GM12878 (cell line): ENCODE measurements around the gene IL36A. TPM values are rescaled to one million over a fixed set of nuclear protein-coding genes. Genes with fewer than 3 reads are reported as not detected.

ENCODE experiments used
- ATAC-seq: fragments of 200-7000 bp; cut with Tn5 transposase; 3 replicates; pipeline ENCODE4 v1.9.1; 2020; ENCODE audit warnings: mild to moderate bottlenecking, moderate library complexity
- BruUV-seq: library from RNA; stranded (reverse); fragments of 400-500 nt; replicated peaks from 2 replicates; lab custom pipeline; 2021; lab: Mats Ljungman, UMichigan
- CTCF ChIA-PET: fragments of 300-600 bp; sonication (Branson Sonifier 250); formaldehyde crosslinking; extraction: SDS; loops from one replicate; lab custom pipeline; 2021; ENCODE audit warnings: inconsistent platforms; lab: Yijun Ruan, JAX
- POLR2A ChIA-PET: fragments of 350-600 bp; formaldehyde crosslinking; extraction: SDS; loops from one replicate; lab custom pipeline; 2021; ENCODE audit warnings: inconsistent platforms; lab: Charles Lee
- RAD21 ChIA-PET: fragments of 300-600 bp; sonication (Branson Sonifier 250); formaldehyde crosslinking; loops from one replicate; lab custom pipeline; 2023; ENCODE audit warnings: antibody characterized with exemption; ENCODE audit not compliant: unreplicated experiment; lab: Charles Lee
- SMC1A ChIA-PET: fragments of 300-600 bp; sonication (Branson Sonifier 250); formaldehyde crosslinking; loops from one replicate; lab custom pipeline; 2023; ENCODE audit not compliant: unreplicated experiment, uncharacterized antibody; lab: Charles Lee
- DNase-seq: peaks from one replicate; pipeline ENCODE4 v3.0.0-alpha.2; 2011; ENCODE audit warnings: low read depth, low spot score
- FAIRE-seq: peaks from 3 replicates; lab custom pipeline; 2011; peaks lifted over from hg19 to GRCh38; lab: Jason Lieb, UNC
- H2AFZ ChIP-seq: 2 replicates; pipeline ENCODE4 v1.6.0; 2011; ENCODE audit warnings: low read depth, low read length, control low read depth; ENCODE audit not compliant: control insufficient read depth
- H3K27ac ChIP-seq: 2 replicates; pipeline ENCODE4 v1.5.1; 2011; ENCODE audit warnings: control low read depth; ENCODE audit not compliant: control insufficient read depth, insufficient read depth
- H3K27me3 ChIP-seq, 2 experiments: replicated peaks in 1 of 2; 2 replicates each; pipeline versions ENCODE4 v1.6.0 to v1.6.1; 2011; ENCODE audit warnings: low read length in 1 of 2; ENCODE audit not compliant: control insufficient read depth in 2 of 2, insufficient read depth in 2 of 2
- H3K36me3 ChIP-seq, 2 experiments: 2 replicates each; pipeline ENCODE4 v1.5.1; 2011; ENCODE audit warnings: low read length in 1 of 2; ENCODE audit not compliant: control insufficient read depth in 2 of 2, insufficient read depth in 2 of 2
- H3K4me1 ChIP-seq: 2 replicates; pipeline ENCODE4 v1.6.1; 2011; ENCODE audit warnings: mild to moderate bottlenecking, low read length, moderate library complexity, mixed read lengths; ENCODE audit not compliant: control insufficient read depth, insufficient read depth
- H3K4me2 ChIP-seq: 2 replicates; pipeline ENCODE4 v1.6.0; 2011; ENCODE audit warnings: control low read depth; ENCODE audit not compliant: control insufficient read depth, insufficient read depth
- H3K4me3 ChIP-seq: fragments of 200-600 bp; sonication (generic); 2 replicates; pipeline ENCODE4 v1.5.1; 2016
- H3K79me2 ChIP-seq: 2 replicates; pipeline ENCODE4 v1.6.0; 2011; ENCODE audit warnings: low read length; ENCODE audit not compliant: control insufficient read depth, insufficient read depth
- H3K9ac ChIP-seq: 2 replicates; pipeline ENCODE4 v1.8.0; 2011; ENCODE audit warnings: low read length, control low read depth, mixed read lengths; ENCODE audit not compliant: control insufficient read depth, insufficient read depth
- H3K9me3 ChIP-seq: replicated peaks from 3 replicates; pipeline ENCODE4 v1.5.1; 2011; ENCODE audit warnings: mild to moderate bottlenecking, low read length; ENCODE audit not compliant: control insufficient read depth, insufficient read depth
- H4K20me1 ChIP-seq: 2 replicates; pipeline ENCODE4 v1.6.0; 2011; ENCODE audit not compliant: control insufficient read depth, insufficient read depth
- CEBPB ChIP-seq, 2 experiments: fragments of 150-350 bp in 1 of 2; IDR thresholded peaks; 2 replicates each; pipeline ENCODE4 v1.6.1; 2012 to 2014; ENCODE audit warnings: low read depth in 2 of 2, low read length in 2 of 2, borderline replicate concordance in 1 of 2, inconsistent platforms in 1 of 2
- CHD1 ChIP-seq: IDR thresholded peaks from 2 replicates; pipeline ENCODE4 v1.6.1; 2012; ENCODE audit warnings: low read depth, low read length, improper control_type of control experiment
- HDGF ChIP-seq: fragments of 450-650 bp; IDR thresholded peaks from 2 replicates; pipeline ENCODE4 v1.6.1; 2016; ENCODE audit warnings: antibody characterized with exemption
- IKZF2 ChIP-seq, 2 experiments: fragments of 450-650 bp; IDR thresholded peaks; 2 replicates each; pipeline ENCODE4 v1.6.1; 2017; ENCODE audit warnings: mild to moderate bottlenecking in 2 of 2, moderate library complexity in 2 of 2
- NFXL1 ChIP-seq: fragments of 450-650 bp; IDR thresholded peaks from 2 replicates; pipeline ENCODE4 v1.6.1; 2017; ENCODE audit warnings: antibody characterized with exemption, mild to moderate bottlenecking, borderline replicate concordance
- NFYB ChIP-seq: IDR thresholded peaks from 2 replicates; pipeline ENCODE4 v1.6.1; 2011; ENCODE audit warnings: low read depth, mild to moderate bottlenecking, low read length, improper control_type of control experiment, moderate library complexity; ENCODE audit not compliant: insufficient read depth
- NR2C2 ChIP-seq: IDR thresholded peaks from 2 replicates; pipeline ENCODE4 v1.6.1; 2011; ENCODE audit warnings: borderline replicate concordance, low read depth; ENCODE audit not compliant: control insufficient read depth, insufficient read length
- PAX5 ChIP-seq: IDR thresholded peaks from 2 replicates; pipeline ENCODE4 v1.6.1; 2011; ENCODE audit warnings: low read depth, low read length, borderline replicate concordance
- SMAD5 ChIP-seq: IDR thresholded peaks from 2 replicates; pipeline ENCODE4 v1.6.1; 2016; ENCODE audit warnings: antibody characterized with exemption, low read depth
- STAT3 ChIP-seq: IDR thresholded peaks from 2 replicates; pipeline ENCODE4 v1.6.1; 2011; ENCODE audit warnings: low read depth, low read length, improper control_type of control experiment
- TARDBP ChIP-seq: IDR thresholded peaks from 2 replicates; pipeline ENCODE4 v1.6.1; 2016; ENCODE audit warnings: borderline replicate concordance
- WGBS: methylation state at CpG from one replicate; pipeline ENCODE4 v1.1.6; 2016; ENCODE audit warnings: low lambda C conversion rate; ENCODE audit not compliant: insufficient replicate concordance, insufficient coverage; ENCODE audit errors: missing lambda C conversion rate; 5-methylcytosine and 5-hydroxymethylcytosine counted together
- in situ Hi-C: fragments of 300-500 bp; cut with MboI; formaldehyde crosslinking; loops from 9 replicates; pipeline ENCODE4 v1.14.3; 2018; ENCODE audit warnings: mixed read lengths
- intact Hi-C: fragments of 100-400 bp; cut with micrococcal nuclease; formaldehyde crosslinking; loops from one replicate; pipeline ENCODE4 v1.14.2; 2022; ENCODE audit not compliant: unreplicated experiment
- polyA plus RNA-seq, 11 experiments: library from polyadenylated mRNA; depleted of rRNA in 4 of 11; unstranded in 6 of 11; stranded (reverse) in 5 of 11; fragments of >200 nt; fragmentation: Nextera tagmentation in 4 of 11; fragmentation: Illumina TruSeq in 1 of 11; extraction: Ambion mirVana in 4 of 11; extraction: Trizol in 1 of 11; gene quantifications; 1 replicate in 1 of 11; 2 replicates in 10 of 11; pipeline versions ENCODE4 v1.2.1 to v1.2.3, GENCODE V29; 2011 to 2016; ENCODE audit warnings: inconsistent platforms in 2 of 11, missing spikeins in 2 of 11, low read depth in 1 of 11
- total RNA-seq, 4 experiments: library from RNA; depleted of rRNA in 3 of 4; stranded (reverse); fragments of >200 nt in 3 of 4; fragmentation: Illumina TruSeq in 1 of 4; extraction: Trizol in 1 of 4; gene quantifications; 2 replicates each; pipeline versions ENCODE4 v1.2.1 to v1.2.3, GENCODE V29; 2013 to 2021
- TF ChIP-seq, protein P1 (sequence below): IDR thresholded peaks from 2 replicates; pipeline ENCODE4 v1.6.1; 2011; ENCODE audit warnings: borderline replicate concordance, low read depth, mild to moderate bottlenecking, moderate library complexity, low read length; ENCODE audit not compliant: insufficient read depth, poor library complexity, severe bottlenecking
- TF ChIP-seq, protein P2 (sequence below): IDR thresholded peaks from 2 replicates; pipeline ENCODE4 v1.6.1; 2012; ENCODE audit warnings: improper control_type of control experiment, low read depth, low read length; ENCODE audit not compliant: insufficient replicate concordance
- TF ChIP-seq, protein P3 (sequence below): fragments of 450-650 bp; conservative IDR thresholded peaks from 2 replicates; pipeline ENCODE4 v1.6.1; 2017; ENCODE audit warnings: mild to moderate bottlenecking, moderate library complexity
- TF ChIP-seq, protein P4 (sequence below): fragments of 450-650 bp; IDR thresholded peaks from 2 replicates; pipeline ENCODE4 v1.6.1; 2017; ENCODE audit warnings: low read depth, mild to moderate bottlenecking, moderate library complexity

Gene IL36A
- total and polyA plus RNA-seq, 10 of the 15 experiments (the other 5 are each of a cell fraction or from before 2014, with no cell fraction given) = not detected

DNA sequence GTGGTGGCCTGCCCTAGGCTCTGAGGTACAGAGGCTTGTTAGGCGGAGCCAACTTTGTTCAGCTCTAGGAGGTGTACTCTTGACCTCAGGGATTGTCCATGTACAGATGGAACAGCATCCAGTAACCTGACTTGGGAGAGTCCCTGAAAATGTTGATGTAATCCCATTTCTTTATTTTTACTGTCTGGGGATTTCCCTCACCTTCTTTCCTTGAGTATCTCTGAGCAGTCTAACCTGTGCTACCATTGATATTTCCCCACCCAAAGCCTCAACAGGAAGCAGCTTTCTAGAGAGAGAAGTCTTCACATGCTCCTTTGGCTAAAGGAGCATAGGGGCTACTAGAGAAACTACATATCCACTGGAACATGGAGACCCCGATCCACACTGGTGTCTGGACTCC lies 10.4 kb downstream of the IL36A start:
- POLR2A ChIA-PET = interaction anchor here (0.6 kb wide), 1 partner anchor 977 kb away, joined by 4 read pairs; no protein-coding TSS in a partner anchor
- 2% methylated on average over 2 of the region's 2 CpGs for WGBS
- H3K9ac ChIP-seq = no peak overlapping the region
- no peaks in the 10 kb centered on the region for H3K4me1 ChIP-seq
- RAD21 ChIA-PET = no interaction called here
- SMC1A ChIA-PET = no interaction called here
- no peaks in the 10 kb centered on the region; the same call in 1 of the 3 replicates for H3K9me3 ChIP-seq
- H4K20me1 ChIP-seq = no peaks in the 10 kb centered on the region
- no peak for FAIRE-seq
- no peak overlapping the region for H3K4me3 ChIP-seq
- no peak for DNase-seq
- intact Hi-C loops (no loop called here), in situ Hi-C loops (no loop called here)
- no peaks in the 10 kb centered on the region for H3K79me2 ChIP-seq
- no peaks in the 10 kb centered on the region for H3K36me3 ChIP-seq
- no peak for ATAC-seq
- CTCF ChIA-PET = no interaction called here
- no peaks in the 10 kb centered on the region for H3K27me3 ChIP-seq
- H2AFZ ChIP-seq = no peak overlapping the region
- no peak overlapping the region for H3K4me2 ChIP-seq
- no TSS peak for BruUV-seq
- H3K27ac ChIP-seq = no peak overlapping the region
- TF ChIP-seq NR2C2 (no peak), IKZF2 (IDR thresholded peaks at IDR 0.05) (no peak), NFYB (no peak), CHD1 (no peak), STAT3 (no peak), CEBPB (IDR thresholded peaks at IDR 0.05; ENCODE audit: borderline replicate concordance in 1 of 2, low read depth in 2 of 2, low read length in 2 of 2) (no peak), TARDBP (no peak), NFXL1 (no peak), HDGF (no peak), SMAD5 (no peak), PAX5 (no peak)
- TF ChIP-seq, protein P1, sequence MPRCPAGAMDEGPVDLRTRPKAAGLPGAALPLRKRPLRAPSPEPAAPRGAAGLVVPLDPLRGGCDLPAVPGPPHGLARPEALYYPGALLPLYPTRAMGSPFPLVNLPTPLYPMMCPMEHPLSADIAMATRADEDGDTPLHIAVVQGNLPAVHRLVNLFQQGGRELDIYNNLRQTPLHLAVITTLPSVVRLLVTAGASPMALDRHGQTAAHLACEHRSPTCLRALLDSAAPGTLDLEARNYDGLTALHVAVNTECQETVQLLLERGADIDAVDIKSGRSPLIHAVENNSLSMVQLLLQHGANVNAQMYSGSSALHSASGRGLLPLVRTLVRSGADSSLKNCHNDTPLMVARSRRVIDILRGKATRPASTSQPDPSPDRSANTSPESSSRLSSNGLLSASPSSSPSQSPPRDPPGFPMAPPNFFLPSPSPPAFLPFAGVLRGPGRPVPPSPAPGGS = no peak
- TF ChIP-seq, protein P2, sequence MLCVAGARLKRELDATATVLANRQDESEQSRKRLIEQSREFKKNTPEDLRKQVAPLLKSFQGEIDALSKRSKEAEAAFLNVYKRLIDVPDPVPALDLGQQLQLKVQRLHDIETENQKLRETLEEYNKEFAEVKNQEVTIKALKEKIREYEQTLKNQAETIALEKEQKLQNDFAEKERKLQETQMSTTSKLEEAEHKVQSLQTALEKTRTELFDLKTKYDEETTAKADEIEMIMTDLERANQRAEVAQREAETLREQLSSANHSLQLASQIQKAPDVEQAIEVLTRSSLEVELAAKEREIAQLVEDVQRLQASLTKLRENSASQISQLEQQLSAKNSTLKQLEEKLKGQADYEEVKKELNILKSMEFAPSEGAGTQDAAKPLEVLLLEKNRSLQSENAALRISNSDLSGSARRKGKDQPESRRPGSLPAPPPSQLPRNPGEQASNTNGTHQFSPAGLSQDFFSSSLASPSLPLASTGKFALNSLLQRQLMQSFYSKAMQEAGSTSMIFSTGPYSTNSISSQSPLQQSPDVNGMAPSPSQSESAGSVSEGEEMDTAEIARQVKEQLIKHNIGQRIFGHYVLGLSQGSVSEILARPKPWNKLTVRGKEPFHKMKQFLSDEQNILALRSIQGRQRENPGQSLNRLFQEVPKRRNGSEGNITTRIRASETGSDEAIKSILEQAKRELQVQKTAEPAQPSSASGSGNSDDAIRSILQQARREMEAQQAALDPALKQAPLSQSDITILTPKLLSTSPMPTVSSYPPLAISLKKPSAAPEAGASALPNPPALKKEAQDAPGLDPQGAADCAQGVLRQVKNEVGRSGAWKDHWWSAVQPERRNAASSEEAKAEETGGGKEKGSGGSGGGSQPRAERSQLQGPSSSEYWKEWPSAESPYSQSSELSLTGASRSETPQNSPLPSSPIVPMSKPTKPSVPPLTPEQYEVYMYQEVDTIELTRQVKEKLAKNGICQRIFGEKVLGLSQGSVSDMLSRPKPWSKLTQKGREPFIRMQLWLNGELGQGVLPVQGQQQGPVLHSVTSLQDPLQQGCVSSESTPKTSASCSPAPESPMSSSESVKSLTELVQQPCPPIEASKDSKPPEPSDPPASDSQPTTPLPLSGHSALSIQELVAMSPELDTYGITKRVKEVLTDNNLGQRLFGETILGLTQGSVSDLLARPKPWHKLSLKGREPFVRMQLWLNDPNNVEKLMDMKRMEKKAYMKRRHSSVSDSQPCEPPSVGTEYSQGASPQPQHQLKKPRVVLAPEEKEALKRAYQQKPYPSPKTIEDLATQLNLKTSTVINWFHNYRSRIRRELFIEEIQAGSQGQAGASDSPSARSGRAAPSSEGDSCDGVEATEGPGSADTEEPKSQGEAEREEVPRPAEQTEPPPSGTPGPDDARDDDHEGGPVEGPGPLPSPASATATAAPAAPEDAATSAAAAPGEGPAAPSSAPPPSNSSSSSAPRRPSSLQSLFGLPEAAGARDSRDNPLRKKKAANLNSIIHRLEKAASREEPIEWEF = no peak
- TF ChIP-seq, protein P3, sequence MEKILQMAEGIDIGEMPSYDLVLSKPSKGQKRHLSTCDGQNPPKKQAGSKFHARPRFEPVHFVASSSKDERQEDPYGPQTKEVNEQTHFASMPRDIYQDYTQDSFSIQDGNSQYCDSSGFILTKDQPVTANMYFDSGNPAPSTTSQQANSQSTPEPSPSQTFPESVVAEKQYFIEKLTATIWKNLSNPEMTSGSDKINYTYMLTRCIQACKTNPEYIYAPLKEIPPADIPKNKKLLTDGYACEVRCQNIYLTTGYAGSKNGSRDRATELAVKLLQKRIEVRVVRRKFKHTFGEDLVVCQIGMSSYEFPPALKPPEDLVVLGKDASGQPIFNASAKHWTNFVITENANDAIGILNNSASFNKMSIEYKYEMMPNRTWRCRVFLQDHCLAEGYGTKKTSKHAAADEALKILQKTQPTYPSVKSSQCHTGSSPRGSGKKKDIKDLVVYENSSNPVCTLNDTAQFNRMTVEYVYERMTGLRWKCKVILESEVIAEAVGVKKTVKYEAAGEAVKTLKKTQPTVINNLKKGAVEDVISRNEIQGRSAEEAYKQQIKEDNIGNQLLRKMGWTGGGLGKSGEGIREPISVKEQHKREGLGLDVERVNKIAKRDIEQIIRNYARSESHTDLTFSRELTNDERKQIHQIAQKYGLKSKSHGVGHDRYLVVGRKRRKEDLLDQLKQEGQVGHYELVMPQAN = no peak
- TF ChIP-seq, protein P4, sequence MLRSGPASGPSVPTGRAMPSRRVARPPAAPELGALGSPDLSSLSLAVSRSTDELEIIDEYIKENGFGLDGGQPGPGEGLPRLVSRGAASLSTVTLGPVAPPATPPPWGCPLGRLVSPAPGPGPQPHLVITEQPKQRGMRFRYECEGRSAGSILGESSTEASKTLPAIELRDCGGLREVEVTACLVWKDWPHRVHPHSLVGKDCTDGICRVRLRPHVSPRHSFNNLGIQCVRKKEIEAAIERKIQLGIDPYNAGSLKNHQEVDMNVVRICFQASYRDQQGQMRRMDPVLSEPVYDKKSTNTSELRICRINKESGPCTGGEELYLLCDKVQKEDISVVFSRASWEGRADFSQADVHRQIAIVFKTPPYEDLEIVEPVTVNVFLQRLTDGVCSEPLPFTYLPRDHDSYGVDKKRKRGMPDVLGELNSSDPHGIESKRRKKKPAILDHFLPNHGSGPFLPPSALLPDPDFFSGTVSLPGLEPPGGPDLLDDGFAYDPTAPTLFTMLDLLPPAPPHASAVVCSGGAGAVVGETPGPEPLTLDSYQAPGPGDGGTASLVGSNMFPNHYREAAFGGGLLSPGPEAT = no peak
